IPS DF 19.7 (cell line): ENCODE data around the gene BAIAP2.

ENCODE experiments used
- DNase-seq: peaks from one replicate; pipeline ENCODE4 v3.0.0-alpha.2; 2013; ENCODE audit warnings: low read depth, low spot score

The BAIAP2 gene

GRCh38 chr17:81036197-81036941, 1.4 kb downstream of the BAIAP2 start:
- DNase-seq, result no peak

- DNase-seq, result no peak
Observed at GRCh38 chr17:81037026-81037797, 2.3 kb downstream of the BAIAP2 start.

- no peak for DNase-seq
Observed at GRCh38 chr17:81037798-81038733, 3.1 kb downstream of the BAIAP2 start.

- no peak for DNase-seq
Observed at GRCh38 chr17:81039096-81039495, 4.1 kb downstream of the BAIAP2 start.

- DNase-seq, result no peak
Observed at GRCh38 chr17:81039854-81040758, 5.2 kb downstream of the BAIAP2 start.

GRCh38 chr17:81040791-81041337, 5.9 kb downstream of the BAIAP2 start:
- no peak for DNase-seq

GRCh38 chr17:81042606-81043005, 7.7 kb downstream of the BAIAP2 start:
- no peak for DNase-seq

GRCh38 chr17:81043319-81043724, 8.4 kb downstream of the BAIAP2 start:
- DNase-seq, result no peak

- DNase-seq, result no peak
Observed at GRCh38 chr17:81043725-81044427, 8.9 kb downstream of the BAIAP2 start.

- DNase-seq, result no peak
Observed at GRCh38 chr17:81044428-81044763, 9.4 kb downstream of the BAIAP2 start.

GRCh38 chr17:81044764-81045589, 10.0 kb downstream of the BAIAP2 start:
- DNase-seq, result no peak

- no peak for DNase-seq
Observed at GRCh38 chr17:81045590-81046095, 10.7 kb downstream of the BAIAP2 start.

GRCh38 chr17:81046132-81046769, 11.3 kb downstream of the BAIAP2 start:
- no peak for DNase-seq

GRCh38 chr17:81046770-81047359, 11.9 kb downstream of the BAIAP2 start:
- no peak for DNase-seq

- DNase-seq, result no peak
Observed at GRCh38 chr17:81048827-81049371, 13.9 kb downstream of the BAIAP2 start.

GRCh38 chr17:81049372-81049911, 14.5 kb downstream of the BAIAP2 start:
- DNase-seq, result no peak

GRCh38 chr17:81049973-81050551, 15.1 kb downstream of the BAIAP2 start:
- DNase-seq, result no peak
